ENCODE measurements around the gene NFATC1.

The NFATC1 gene

DNA sequence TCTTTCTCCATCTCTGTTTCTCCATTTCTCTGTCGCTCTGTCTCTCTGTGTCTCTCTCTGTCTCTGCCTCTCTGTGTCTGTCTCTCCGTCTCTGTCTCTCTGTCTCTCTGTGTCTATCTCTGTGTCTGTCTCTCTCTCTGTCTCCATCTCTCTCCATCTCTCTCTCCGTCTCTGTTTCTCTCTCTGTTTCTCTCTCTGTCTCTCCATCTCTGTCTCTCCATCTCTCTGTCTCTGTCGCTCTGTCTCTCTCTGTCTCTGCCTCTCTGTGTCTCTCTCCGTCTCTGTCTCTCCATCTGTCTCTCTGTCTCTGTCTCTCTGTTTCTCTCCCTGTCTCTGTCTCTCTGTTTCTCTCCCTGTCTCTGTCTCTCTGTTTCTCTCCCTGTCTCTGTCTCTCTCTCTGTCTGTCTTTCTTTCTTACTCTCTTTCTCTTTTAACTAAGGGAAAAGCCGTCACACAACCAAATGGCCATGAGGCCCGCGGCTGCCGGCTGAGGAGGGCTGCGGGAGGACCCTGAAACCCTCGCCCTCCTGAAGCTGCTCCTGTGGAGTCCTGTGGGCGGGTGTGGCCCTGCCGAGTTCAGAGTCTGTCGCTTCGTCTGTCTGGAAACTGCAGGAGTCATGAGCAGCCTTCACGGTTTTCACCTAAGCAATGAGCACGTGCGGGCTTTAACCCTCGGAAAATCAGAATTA lies 29.3 kb downstream of the NFATC1 start:
- no peak for DNase-seq

DNA sequence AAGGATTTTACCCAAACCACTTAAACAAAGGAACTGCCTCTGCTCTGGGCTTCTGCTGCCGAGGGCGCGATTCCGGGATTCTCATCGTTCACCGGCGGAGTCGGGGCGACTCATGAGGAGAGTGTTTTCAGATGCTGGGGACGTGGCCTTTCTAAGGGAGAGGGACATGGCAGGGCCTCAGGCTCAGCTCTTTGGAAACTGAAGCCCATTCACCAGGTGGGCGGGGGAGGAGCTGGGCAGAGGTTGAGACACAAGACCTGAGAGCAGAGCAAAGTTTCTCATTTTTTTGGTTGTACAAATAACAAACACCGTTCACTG lies 29.8 kb downstream of the NFATC1 start:
- no peak for DNase-seq

DNA sequence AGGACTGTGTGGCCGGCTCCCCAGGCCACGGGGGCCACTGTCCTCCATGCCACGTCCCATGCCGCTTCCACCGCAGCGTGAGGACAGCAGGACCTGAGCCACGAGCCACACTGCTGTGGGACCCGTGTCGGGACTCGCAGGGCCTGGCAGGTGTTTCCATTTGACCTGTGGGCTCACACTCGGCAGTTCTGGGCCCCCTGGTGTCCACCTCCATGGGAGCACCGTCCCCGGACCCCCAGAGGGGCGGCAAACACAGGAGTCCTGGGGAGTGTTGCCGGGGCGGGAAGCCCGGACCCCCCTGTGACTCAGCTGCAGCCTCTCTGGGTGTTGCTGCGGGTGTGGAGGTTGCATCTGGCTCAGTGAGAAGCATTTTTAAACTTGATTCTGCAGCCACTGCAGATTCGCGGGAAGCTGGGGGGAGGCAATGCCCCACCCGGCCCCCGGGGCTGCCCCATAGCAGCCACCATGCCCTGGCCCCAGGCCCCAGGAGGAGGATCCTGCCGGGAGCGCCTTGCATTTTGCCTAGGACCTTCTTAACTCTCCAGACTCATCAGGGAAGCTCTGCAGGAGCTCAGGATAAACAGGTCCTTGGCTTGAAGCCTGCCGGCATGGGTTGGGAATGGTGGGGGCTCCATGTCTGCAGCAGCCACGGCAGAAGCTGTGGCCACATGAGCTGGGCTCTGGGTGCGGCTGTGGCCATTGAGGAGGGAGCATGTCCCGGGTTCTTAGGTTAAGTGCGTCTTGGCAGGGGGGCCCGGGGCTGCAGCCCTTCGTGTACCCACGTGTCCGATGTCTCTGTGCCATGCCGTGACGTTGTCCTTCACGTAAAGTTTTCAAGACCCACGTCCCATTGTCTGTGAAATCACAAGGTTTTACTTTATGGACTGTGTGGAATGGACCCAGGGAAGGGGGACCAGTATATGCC lies 30.9 kb downstream of the NFATC1 start:
- no peak for DNase-seq

DNA sequence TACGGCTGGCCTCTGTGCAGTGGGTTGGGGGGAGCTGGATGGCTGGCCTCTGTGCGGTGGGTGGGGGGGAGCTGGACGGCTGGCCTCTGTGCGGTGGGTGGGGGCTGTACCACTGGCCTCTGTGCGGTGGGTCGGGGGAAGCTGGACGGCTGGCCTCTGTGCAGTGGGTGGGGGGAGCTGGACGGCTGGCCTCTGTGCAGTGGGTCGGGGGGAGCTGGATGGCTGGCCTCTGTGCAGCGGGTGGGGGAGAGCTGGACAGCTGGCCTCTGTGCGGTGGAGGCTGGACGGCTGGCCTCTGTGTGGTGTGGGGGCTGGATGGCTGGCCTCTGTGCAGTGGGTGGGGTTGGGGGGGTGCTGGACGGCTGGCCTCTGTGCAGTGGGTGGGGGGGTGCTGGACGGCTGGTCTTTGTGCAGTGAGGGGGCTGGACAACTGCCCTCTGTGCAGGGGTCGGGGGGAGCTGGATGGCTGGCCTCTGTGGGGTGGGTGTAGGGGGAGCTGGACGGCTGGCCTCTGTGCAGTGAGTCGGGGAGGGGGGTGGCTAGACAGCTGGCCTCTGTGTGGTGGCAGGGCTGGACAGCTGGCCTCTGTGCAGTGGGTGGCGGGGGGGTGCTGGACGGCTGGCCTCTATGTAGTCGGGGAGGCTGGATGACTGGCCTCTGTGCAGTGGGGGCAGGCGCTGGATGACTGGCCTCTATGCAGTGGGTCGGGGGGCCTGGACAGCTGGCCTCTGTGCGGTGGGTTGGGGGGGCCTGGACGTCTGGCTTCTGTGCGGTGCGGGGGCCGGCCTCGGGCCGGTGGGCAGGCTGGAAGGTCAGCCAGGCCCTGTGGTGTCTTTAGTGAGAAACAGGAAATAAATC lies 31.9 kb downstream of the NFATC1 start:
- DNase-seq = no peak

GRCh38 chr18:79428287-79428686 lies 32.6 kb downstream of the NFATC1 start:
- no peak for DNase-seq

DNA sequence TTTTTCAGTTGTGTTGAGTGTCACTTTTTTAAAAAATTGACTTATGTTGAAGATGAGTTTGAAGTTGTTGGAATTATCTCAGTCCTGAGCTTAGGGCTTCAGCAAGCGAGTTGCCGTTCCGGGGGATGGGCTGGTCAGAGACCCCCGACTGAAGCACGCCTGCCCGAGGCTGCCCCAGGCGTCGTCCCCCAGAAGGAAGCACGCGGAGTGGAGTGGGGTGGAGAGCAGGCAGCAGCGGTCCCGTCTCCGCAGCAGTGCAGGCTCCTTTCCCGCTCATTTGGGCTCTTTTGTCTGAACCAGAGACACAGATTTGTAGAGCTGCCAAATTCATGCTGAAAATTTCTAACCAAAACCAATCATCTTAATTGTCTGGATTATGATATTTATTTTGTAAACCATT lies 33.7 kb downstream of the NFATC1 start:
- DNase-seq = no peak

- DNase-seq = no peak
Observed at GRCh38 chr18:79429785-79430281, 34.1 kb downstream of the NFATC1 start.

DNA sequence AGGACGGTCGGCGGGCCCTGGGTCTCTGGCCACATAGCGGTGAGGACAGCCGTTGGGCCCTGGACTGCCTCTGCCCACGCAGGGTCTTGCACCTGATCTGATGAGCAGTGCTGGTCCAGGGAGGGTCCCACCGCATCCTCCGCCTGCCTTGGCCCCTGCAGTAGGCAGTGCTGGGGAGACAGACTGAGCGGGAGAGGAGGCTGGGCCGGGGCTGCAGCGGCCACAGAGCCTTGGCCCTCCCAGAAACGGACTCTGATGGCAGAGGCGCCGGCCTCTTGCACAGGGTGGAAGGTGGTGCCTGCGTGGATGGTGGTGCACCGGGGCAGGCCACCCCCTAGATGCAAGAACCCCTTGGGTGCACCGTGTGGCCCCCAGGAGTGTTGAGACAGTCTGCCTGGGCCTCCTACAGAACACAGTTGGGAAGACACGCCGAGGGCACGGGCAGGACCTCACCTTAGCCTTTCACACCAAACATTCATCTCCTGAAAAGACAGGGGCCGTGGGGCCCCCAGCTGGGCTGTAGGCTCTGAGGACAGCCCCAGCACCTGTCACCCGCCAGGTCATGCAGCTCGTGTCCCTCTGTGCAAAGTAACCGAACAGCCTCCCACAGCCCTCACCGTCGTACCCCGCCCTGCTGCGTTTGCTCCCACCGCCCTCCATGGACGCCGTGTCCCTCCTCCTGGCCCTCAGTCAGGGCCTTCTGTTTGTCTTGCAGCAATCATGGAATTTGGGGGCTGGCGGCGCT lies 36.8 kb downstream of the NFATC1 start:
- no peak for DNase-seq

DNA sequence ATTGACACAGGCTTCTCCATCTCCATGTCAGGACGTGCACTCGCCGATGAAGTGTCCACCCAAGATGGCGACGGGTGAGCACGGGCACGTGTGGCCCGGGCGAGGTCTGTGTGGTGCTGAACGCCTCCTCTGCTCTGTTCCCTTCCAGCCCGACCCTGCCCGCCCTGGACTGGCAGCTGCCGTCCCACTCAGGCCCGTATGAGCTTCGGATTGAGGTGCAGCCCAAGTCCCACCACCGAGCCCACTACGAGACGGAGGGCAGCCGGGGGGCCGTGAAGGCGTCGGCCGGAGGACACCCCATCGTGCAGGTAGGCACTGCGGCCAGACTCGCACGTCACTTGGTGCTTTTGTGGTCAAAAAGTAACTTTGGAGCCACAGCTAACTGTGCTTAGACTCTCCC lies 37.7 kb downstream of the NFATC1 start:
- DNase-seq = no peak

- no peak for DNase-seq
Observed at GRCh38 chr18:79434607-79435401, 39.1 kb downstream of the NFATC1 start.

DNA sequence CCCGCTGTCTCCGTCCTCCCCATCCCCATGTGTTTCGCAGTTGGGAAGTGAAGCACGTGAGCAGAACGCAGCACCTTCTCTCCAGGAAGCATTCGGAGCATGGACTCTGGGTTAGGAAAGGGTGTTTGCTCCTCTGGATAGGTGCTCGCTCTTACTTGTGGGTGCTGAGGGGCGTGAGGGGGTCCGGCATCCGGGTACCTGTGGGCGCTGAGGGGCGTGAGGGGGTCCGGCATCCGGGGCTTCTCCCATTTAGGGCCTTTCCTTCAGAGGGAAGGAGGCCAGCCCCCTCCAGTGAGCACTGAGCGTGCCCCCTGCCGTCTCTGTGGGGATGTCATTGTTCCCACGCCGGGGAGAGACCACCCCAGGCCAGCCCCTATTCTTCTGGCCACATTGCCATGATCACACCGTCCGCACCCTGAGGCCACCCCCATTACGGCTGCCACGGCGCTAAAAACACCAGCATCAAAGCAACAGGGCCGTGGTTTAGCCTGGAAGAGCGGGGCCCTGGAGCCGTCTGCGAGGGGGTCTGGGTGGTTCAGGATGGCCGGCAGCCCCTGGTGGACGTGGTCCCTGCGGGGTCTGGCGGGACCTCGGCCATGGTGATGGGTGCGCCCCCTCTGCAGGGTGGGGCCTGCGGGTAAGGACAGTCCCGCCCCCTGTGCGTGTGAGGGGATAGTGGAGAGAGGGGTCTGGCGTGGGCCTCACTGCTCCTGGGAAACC lies 41.0 kb downstream of the NFATC1 start:
- no peak for DNase-seq

- DNase-seq = no peak
Observed at GRCh38 chr18:79438089-79438897, 42.6 kb downstream of the NFATC1 start.

GRCh38 chr18:79438898-79439627 lies 43.3 kb downstream of the NFATC1 start:
- peak; percentile 77 for DNase-seq

DNA sequence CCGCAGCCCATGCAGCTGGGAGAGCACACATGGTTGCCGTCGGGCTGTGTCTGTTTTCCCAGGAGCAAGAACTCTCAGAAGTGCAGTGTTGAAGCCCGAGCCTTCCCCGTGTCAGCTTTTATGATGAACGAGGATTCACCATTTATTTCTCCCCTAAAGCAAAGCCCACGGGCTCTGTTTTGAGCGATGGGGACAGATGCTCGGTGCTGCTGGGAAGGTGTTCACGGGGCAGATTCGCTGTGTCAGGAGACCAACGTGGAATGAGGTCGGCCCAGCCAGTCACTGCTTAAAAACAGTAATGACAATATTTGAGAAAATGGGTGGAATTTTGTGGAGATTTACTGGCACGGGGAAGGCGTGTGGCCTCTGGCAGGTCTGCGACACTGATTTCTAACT lies 43.9 kb downstream of the NFATC1 start:
- no peak for DNase-seq

DNA sequence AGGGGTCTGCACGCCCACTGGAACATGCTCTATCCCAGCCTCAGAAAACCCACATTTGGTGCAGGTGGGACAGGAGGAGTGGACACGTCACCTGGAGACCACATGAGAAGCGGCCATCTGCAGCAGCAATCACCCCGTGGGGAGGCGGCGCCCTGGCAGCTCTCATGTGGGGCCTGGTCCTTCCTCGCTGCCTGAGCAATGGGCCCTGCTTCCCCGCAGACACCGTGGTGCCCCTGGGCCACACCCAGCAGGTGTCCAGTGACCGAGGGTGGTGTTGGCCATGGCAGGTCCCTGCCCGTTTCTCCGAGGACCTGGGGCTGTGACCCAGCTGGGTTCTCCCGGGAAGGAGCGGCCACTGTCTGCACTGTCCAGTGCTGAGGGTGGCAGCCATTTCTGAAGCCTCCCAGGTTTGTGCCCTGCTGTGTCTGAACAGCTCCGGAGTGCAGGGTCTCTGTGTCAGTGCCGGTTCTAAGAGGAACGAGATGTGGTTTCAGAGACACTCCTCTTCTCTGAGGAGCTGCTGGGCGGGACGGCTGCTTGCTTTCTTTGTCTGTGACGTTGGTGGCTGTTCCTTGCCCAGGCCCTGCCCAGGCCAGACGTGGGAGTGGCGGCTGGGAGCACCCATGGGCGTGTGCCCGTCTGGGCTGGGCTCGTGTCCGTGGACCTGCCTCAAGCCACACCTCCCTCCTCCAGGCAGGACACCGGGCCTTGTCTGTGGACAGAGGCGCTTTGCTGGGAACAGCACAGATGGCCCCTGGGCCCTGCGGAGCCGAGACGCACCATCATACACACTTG lies 44.8 kb downstream of the NFATC1 start:
- no peak for DNase-seq

DNA sequence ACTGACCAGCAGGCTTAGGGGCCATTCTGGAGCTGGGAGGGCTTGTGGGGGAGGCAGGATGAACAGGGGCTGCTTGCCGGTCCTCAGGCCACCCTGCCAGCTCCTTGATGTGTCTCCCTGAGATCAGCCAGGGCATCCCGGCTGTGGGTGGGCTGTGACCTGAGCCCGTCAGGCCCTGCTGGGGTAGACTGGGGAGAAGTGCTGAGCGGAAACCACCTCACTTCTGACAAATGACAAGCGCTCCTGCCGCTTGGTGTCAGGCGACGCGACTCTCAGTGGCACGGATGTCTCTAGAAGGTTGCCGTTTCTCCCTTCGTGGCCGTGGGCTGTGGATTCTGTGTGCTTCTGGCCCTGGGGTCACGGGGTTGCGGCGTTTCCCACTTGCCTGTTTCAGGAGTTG lies 45.7 kb downstream of the NFATC1 start:
- no peak for DNase-seq

DNA sequence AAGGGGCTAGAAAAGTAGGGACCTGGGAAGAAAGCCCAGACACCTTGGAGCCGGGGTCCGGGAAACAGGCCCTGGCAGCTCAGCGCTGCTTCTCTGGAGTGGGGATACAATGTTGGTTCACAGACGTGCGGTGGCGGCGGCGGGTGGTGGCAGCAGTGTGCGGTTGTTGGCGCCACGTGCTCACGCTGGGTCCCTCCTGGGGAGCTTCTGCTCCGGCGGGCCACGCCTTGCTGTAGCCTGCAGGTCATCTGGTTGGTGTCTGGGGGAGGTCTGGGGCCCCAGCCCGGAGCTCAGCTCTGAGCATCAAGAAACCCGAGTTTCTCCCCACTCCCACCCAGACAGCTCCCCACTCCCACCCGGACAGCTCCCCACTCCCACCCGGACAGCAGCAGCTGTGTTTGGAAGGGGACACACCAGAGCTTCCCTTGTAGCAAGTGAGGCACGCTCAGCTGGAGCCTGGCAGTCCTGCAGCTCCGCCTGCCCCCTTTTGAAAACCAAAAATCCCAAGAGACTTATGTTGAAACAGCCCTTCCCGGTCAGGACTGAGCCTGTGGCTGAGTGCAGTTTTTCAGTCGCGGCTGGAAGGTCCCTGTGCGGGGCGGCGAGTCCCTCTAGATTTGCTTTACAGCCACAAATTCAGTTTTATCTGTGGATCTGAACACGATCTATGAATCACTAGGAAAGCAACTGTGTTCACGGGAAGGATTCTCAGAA lies 46.9 kb downstream of the NFATC1 start:
- peak; percentile 53 for DNase-seq

GRCh38 chr18:79445221-79445620 lies 49.5 kb downstream of the NFATC1 start:
- DNase-seq = no peak

Measured in fibroblast of upper back skin (primary cell).